HCT116 (cell line): ENCODE results near the gene ZSCAN9. TPM values are rescaled to one million over a fixed set of nuclear protein-coding genes. Genes with fewer than 3 reads are reported as not detected.

Experiments used
- ATAC-seq: fragments of 200-7000 bp; cut with Tn5 transposase; 2 replicates; pipeline ENCODE4 v1.9.1; 2020; ENCODE audit warnings: mild to moderate bottlenecking, moderate library complexity
- BruUV-seq: library from RNA; stranded (reverse); fragments of 400-500 nt; replicated peaks from 2 replicates; lab custom pipeline; 2021; lab: Mats Ljungman, UMichigan
- CTCF ChIA-PET: fragments of 300-600 bp; sonication (Branson Sonifier 250); formaldehyde crosslinking; loops from one replicate; lab custom pipeline; 2021; ENCODE audit warnings: antibody characterized with exemption; lab: Charles Lee
- POLR2A ChIA-PET: fragments of 300-600, 350-600 bp; sonication (Branson Sonifier 250); formaldehyde crosslinking; loops from one replicate; lab custom pipeline; 2021; ENCODE audit warnings: antibody characterized with exemption; lab: Charles Lee
- RAD21 ChIA-PET, 2 experiments: fragments of 300-600 bp; sonication (Branson Sonifier 250); formaldehyde crosslinking; loops; one replicate each; lab custom pipeline; 2023; ENCODE audit warnings: low total read pairs in 2 of 2; ENCODE audit not compliant: uncharacterized antibody in 2 of 2, unreplicated experiment in 2 of 2, low non-redundant PET in 1 of 2; lab: Charles Lee
- DNase-seq: peaks from one replicate; pipeline ENCODE4 v3.0.0-alpha.2; 2010; ENCODE audit warnings: low read depth, low spot score
- H2AFZ ChIP-seq: fragments of 200-600 bp; shearing (Covaris generic), sonication (generic); 2 replicates; pipeline ENCODE4 v1.6.1; 2017; ENCODE audit warnings: low read depth, mixed run types, mixed read lengths, antibody characterized with exemption, low read length; ENCODE audit not compliant: poor library complexity, severe bottlenecking
- H3K27ac ChIP-seq: 2 replicates; pipeline ENCODE4 v1.5.1; 2012; ENCODE audit warnings: low read depth, low read length
- H3K27me3 ChIP-seq: fragments of 200-600 bp; sonication (generic); 2 replicates; pipeline ENCODE4 v1.6.1; 2016; ENCODE audit warnings: mixed run types, low read length, mixed read lengths; ENCODE audit not compliant: insufficient read depth
- H3K36me3 ChIP-seq, 2 experiments: fragments of 200-500 bp in 1 of 2; fragments of 200-600 bp in 1 of 2; sonication (Bioruptor generic) in 1 of 2; sonication (generic) in 1 of 2; 2 replicates each; pipeline versions ENCODE4 v1.5.1 to v1.6.1; 2014 to 2016; ENCODE audit warnings: low read length in 2 of 2, inconsistent platforms in 1 of 2, mixed read lengths in 1 of 2, mixed run types in 1 of 2; ENCODE audit not compliant: insufficient read depth in 2 of 2, control insufficient read depth in 1 of 2
- H3K4me1 ChIP-seq, 2 experiments: fragments of 200-600 bp in 1 of 2; sonication (generic) in 1 of 2; 2 replicates each; pipeline versions ENCODE4 v1.5.1 to v1.6.1; 2012 to 2017; ENCODE audit warnings: low read length in 2 of 2, inconsistent platforms in 1 of 2, mild to moderate bottlenecking in 1 of 2, mixed read lengths in 1 of 2, mixed run types in 1 of 2, moderate library complexity in 1 of 2; ENCODE audit not compliant: insufficient read depth in 2 of 2, control insufficient read depth in 1 of 2
- H3K4me2 ChIP-seq: fragments of 200-600 bp; sonication (generic); 2 replicates; pipeline ENCODE4 v1.6.1; 2017; ENCODE audit warnings: mixed run types, low read length, mixed read lengths
- H3K4me3 ChIP-seq, 2 experiments: fragments of 200-600 bp in 1 of 2; sonication (generic) in 1 of 2; replicated peaks in 1 of 2; 2 replicates each; pipeline ENCODE4 v1.5.1; 2011 to 2016; ENCODE audit warnings: low read length in 2 of 2, control low read depth in 1 of 2, low read depth in 1 of 2, mild to moderate bottlenecking in 1 of 2, mixed read lengths in 1 of 2, mixed run types in 1 of 2
- H3K79me2 ChIP-seq: fragments of 200-600 bp; sonication (generic); 2 replicates; pipeline ENCODE4 v1.6.1; 2017; ENCODE audit warnings: mild to moderate bottlenecking, mixed run types, low read length, moderate library complexity, mixed read lengths; ENCODE audit not compliant: insufficient read depth
- H3K9ac ChIP-seq: fragments of 200-600 bp; sonication (generic); 2 replicates; pipeline ENCODE4 v1.6.1; 2016; ENCODE audit warnings: low read length, mixed read lengths
- H3K9me2 ChIP-seq: fragments of 200-600 bp; sonication (generic), shearing (Covaris generic); 2 replicates; pipeline ENCODE4 v1.6.1; 2017; ENCODE audit warnings: mixed run types, mild to moderate bottlenecking, moderate library complexity; ENCODE audit not compliant: insufficient read depth
- H3K9me3 ChIP-seq, 2 experiments: fragments of 200-500 bp in 1 of 2; fragments of 200-600 bp in 1 of 2; sonication (Bioruptor generic) in 1 of 2; sonication (generic) in 1 of 2; 2 replicates each; pipeline ENCODE4 v1.6.1; 2014 to 2017; ENCODE audit warnings: low read length in 2 of 2, mixed read lengths in 2 of 2, inconsistent platforms in 1 of 2, low read depth in 1 of 2, mild to moderate bottlenecking in 1 of 2, mixed run types in 1 of 2, moderate library complexity in 1 of 2; ENCODE audit not compliant: control insufficient read depth in 1 of 2, insufficient read depth in 1 of 2
- H4K20me1 ChIP-seq: fragments of 200-600 bp; sonication (generic), shearing (Covaris generic); 2 replicates; pipeline ENCODE4 v1.6.1; 2017; ENCODE audit warnings: mixed run types, mild to moderate bottlenecking, moderate library complexity; ENCODE audit not compliant: insufficient read depth
- ELF1 ChIP-seq: IDR thresholded peaks from 2 replicates; pipeline ENCODE4 v1.6.1; 2012; ENCODE audit warnings: low read depth, borderline replicate concordance
- EZH2phosphoT487 ChIP-seq: fragments of 200-600 bp; IDR thresholded peaks from 2 replicates; pipeline ENCODE4 v1.6.1; 2018; ENCODE audit warnings: antibody characterized with exemption, borderline replicate concordance
- FOSL1 ChIP-seq: IDR thresholded peaks from 2 replicates; pipeline ENCODE4 v1.6.1; 2012; ENCODE audit warnings: low read depth
- POLR2A ChIP-seq: IDR thresholded peaks from 2 replicates; pipeline ENCODE4 v1.7.0; 2011; ENCODE audit warnings: borderline replicate concordance; ENCODE audit not compliant: insufficient read depth, insufficient read length; ENCODE audit errors: extremely low read depth
- RAD21 ChIP-seq: IDR thresholded peaks from 2 replicates; pipeline ENCODE4 v1.6.1; 2012; ENCODE audit warnings: low read depth, mild to moderate bottlenecking
- SIN3A ChIP-seq: IDR thresholded peaks from 2 replicates; pipeline ENCODE4 v1.6.1; 2012; ENCODE audit warnings: low read depth
- TCF7L2 ChIP-seq: IDR thresholded peaks from 2 replicates; pipeline ENCODE4 v1.7.0; 2011; ENCODE audit warnings: borderline replicate concordance, inconsistent platforms; ENCODE audit not compliant: insufficient read depth, insufficient read length; ENCODE audit errors: extremely low read depth
- YY1 ChIP-seq: IDR thresholded peaks from 2 replicates; pipeline ENCODE4 v1.6.1; 2011; ENCODE audit warnings: low read length, low read depth, moderate library complexity, mild to moderate bottlenecking; ENCODE audit not compliant: insufficient replicate concordance; ENCODE audit errors: extremely low read depth
- intact Hi-C: fragments of 100-400 bp; cut with micrococcal nuclease; formaldehyde crosslinking; loops from 2 replicates; pipeline ENCODE4 v1.10.0; 2022
- total RNA-seq: library from RNA; stranded (reverse); gene quantifications from one replicate; pipeline ENCODE4 v1.2.1, GENCODE V29; 2021; ENCODE audit not compliant: unreplicated experiment
- TF ChIP-seq, protein P1 (sequence below): IDR thresholded peaks from 2 replicates; pipeline ENCODE4 v1.6.1; 2012
- TF ChIP-seq, protein P2 (sequence below): IDR thresholded peaks from 2 replicates; pipeline ENCODE4 v1.6.1; 2011; ENCODE audit warnings: mild to moderate bottlenecking, low read length, moderate library complexity; ENCODE audit not compliant: insufficient replicate concordance; ENCODE audit errors: extremely low read depth
- TF ChIP-seq, protein P3 (sequence below): IDR thresholded peaks from 2 replicates; pipeline ENCODE4 v1.6.1; 2012

Gene ZSCAN9
- total RNA-seq, 1 experiment from 2014 or later, result 10.8 TPM

DNA sequence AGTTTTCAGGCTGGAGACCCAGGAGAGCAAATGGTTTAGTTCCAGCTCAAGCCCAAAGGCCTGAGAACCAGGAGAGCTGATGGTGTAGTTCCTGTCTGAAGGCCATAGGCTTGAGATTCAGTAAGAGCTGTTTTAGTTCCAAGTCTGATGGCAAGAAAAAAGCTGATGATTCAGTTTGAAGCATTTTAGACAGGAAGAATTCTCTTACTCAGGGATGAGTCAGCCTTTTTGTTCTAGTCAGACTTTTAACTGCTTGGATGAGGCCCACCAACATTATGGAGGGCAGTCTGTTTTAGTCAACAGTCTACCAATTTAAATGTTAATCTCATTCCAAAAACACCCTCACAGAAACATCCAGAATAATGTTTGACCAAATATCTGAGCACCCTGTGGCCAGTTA, 44.4 kb downstream of the ZSCAN9 start (continued):
- TF ChIP-seq, protein P1, sequence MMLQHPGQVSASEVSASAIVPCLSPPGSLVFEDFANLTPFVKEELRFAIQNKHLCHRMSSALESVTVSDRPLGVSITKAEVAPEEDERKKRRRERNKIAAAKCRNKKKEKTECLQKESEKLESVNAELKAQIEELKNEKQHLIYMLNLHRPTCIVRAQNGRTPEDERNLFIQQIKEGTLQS, result no peak
- TF ChIP-seq FOSL1 (peak; percentile 88), POLR2A (no peak)

DNA sequence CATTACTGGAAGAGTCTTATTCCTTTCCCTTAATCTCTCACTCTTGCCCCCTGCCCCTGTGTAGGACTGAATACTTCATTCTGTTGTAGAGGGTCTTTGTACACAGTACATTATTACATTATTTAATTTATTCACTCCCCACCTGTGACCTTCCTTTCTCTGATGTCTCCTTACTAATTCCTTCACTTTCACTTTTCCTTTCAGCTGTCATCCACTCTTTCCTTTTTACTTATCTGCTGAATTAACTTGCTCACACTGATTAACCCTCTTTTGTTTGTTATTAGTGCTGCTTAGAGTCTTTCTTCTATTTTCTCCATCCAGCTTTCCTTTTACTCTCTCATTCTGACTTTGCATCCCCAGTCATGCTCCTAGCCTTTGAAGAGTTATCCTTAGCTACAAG, 49.8 kb downstream of the ZSCAN9 start:
- Histone ChIP-seq H3K9me3 (no peaks in the 10 kb centered on the region), H3K9me2 (no peaks in the 10 kb centered on the region), H4K20me1 (no peaks in the 10 kb centered on the region), H3K27ac (no peak overlapping the region), H3K4me2 (no peak overlapping the region)
- RAD21 ChIA-PET, result no interaction called here
- POLR2A ChIA-PET, result no interaction called here
- no TSS peak for BruUV-seq
- TF ChIP-seq POLR2A (no peak), EZH2phosphoT487 (no peak), FOSL1 (no peak), YY1 (no peak), SIN3A (no peak), ELF1 (no peak), TCF7L2 (no peak), RAD21 (no peak)
- TF ChIP-seq, protein P2, sequence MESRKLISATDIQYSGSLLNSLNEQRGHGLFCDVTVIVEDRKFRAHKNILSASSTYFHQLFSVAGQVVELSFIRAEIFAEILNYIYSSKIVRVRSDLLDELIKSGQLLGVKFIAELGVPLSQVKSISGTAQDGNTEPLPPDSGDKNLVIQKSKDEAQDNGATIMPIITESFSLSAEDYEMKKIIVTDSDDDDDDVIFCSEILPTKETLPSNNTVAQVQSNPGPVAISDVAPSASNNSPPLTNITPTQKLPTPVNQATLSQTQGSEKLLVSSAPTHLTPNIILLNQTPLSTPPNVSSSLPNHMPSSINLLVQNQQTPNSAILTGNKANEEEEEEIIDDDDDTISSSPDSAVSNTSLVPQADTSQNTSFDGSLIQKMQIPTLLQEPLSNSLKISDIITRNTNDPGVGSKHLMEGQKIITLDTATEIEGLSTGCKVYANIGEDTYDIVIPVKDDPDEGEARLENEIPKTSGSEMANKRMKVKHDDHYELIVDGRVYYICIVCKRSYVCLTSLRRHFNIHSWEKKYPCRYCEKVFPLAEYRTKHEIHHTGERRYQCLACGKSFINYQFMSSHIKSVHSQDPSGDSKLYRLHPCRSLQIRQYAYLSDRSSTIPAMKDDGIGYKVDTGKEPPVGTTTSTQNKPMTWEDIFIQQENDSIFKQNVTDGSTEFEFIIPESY, result no peak
- TF ChIP-seq, protein P3, sequence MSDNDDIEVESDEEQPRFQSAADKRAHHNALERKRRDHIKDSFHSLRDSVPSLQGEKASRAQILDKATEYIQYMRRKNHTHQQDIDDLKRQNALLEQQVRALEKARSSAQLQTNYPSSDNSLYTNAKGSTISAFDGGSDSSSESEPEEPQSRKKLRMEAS, result no peak
- TF ChIP-seq, all 23 proteins: peak for 0
- Histone ChIP-seq H3K27me3 (no peaks in the 10 kb centered on the region), H2AFZ (no peak overlapping the region), H3K79me2 (peaks cover 4% of the 10 kb centered on the region; the same call in 1 of the 2 replicates), H3K4me1 (peaks cover 0 to 4% of the 10 kb centered on the region in 2 experiments; a peak in 3 of 4 replicates), H3K4me3 (no peak overlapping the region), H3K36me3 (peaks cover 20 to 23% of the 10 kb centered on the region in 2 experiments; a peak in 2 of 4 replicates), H3K9ac (no peak overlapping the region)
- ATAC-seq (no peak), DNase-seq (no peak)
- intact Hi-C loops, result no loop called here
- CTCF ChIA-PET, result no interaction called here
